CD4-positive, CD25-positive, alpha-beta regulatory T cell (primary cell): ENCODE measurements around the gene SLC9A9. TPM values are rescaled to one million over a fixed set of nuclear protein-coding genes. Genes with fewer than 3 reads are reported as not detected.

Experiments
- ATAC-seq, 2 donors: fragments of 150-1000 bp; cut with Tn5 transposase; one replicate each; pipeline ENCODE4 v1.10.0; 2021; ENCODE audit warnings: low read depth in 2 of 2, moderate number of reproducible peaks in 2 of 2, moderate library complexity in 1 of 2
- DNase-seq, 3 donors: peaks; one replicate each; pipeline versions ENCODE4 v3.0.0 to v3.0.0-alpha.2; 2012 to 2022; ENCODE audit warnings: mixed read lengths in 1 of 3
- H3K27ac ChIP-seq: one replicate; pipeline ENCODE4 v1.7.0; 2013; ENCODE audit warnings: mild to moderate bottlenecking, low read length; ENCODE audit not compliant: insufficient read depth, poor library complexity, severe bottlenecking
- H3K27me3 ChIP-seq: one replicate; pipeline ENCODE4 v1.7.0; 2013; ENCODE audit warnings: low read length; ENCODE audit not compliant: control insufficient read depth, insufficient read depth
- H3K36me3 ChIP-seq: one replicate; pipeline ENCODE4 v1.7.0; 2013; ENCODE audit warnings: mild to moderate bottlenecking, low read length, moderate library complexity; ENCODE audit not compliant: control insufficient read depth, insufficient read depth
- H3K4me1 ChIP-seq: 2 replicates; pipeline ENCODE4 v1.7.0; 2013; ENCODE audit warnings: mild to moderate bottlenecking, low read length; ENCODE audit not compliant: insufficient read depth, control insufficient read depth, poor library complexity, severe bottlenecking
- H3K4me3 ChIP-seq: one replicate; pipeline ENCODE4 v1.7.0; 2013; ENCODE audit warnings: low read depth, mild to moderate bottlenecking, low read length, moderate library complexity
- H3K9me3 ChIP-seq, 2 experiments: 1 replicate in 1 of 2; 2 replicates in 1 of 2; pipeline ENCODE4 v1.7.0; 2013; ENCODE audit warnings: low read length in 2 of 2, mild to moderate bottlenecking in 1 of 2, moderate library complexity in 1 of 2; ENCODE audit not compliant: control insufficient read depth in 2 of 2
- H3K27ac Mint-ChIP-seq, 3 donors: one replicate each; pipeline ENCODE4 v1.8.0; 2020 to 2022; ENCODE audit warnings: mild to moderate bottlenecking in 3 of 3, mixed read lengths in 3 of 3, moderate library complexity in 2 of 3
- H3K27me3 Mint-ChIP-seq: one replicate; pipeline ENCODE4 v1.8.0; 2022; ENCODE audit warnings: mild to moderate bottlenecking, mixed read lengths
- H3K36me3 Mint-ChIP-seq: one replicate; pipeline ENCODE4 v1.8.0; 2020; ENCODE audit warnings: mixed read lengths
- H3K4me1 Mint-ChIP-seq, 4 donors: one replicate each; pipeline ENCODE4 v1.8.0; 2020 to 2022; ENCODE audit warnings: mixed read lengths in 4 of 4, mild to moderate bottlenecking in 1 of 4
- H3K4me3 Mint-ChIP-seq, 4 donors: one replicate each; pipeline ENCODE4 v1.8.0; 2020 to 2022; ENCODE audit warnings: mild to moderate bottlenecking in 4 of 4, mixed read lengths in 4 of 4, moderate library complexity in 3 of 4
- H3K9me3 Mint-ChIP-seq, 7 donors: one replicate each; pipeline ENCODE4 v1.8.0; 2020 to 2022; ENCODE audit warnings: mixed read lengths in 7 of 7, mild to moderate bottlenecking in 3 of 7, moderate library complexity in 2 of 7
- polyA plus RNA-seq, 4 donors: library from polyadenylated mRNA; unstranded; fragments of 300-500 nt; fragmentation: Illumina TruSeq; gene quantifications; one replicate each; pipeline ENCODE4 v1.2.3, GENCODE V29; 2021
- total RNA-seq: library from RNA; stranded (reverse); gene quantifications from one replicate; pipeline ENCODE4 v1.2.3, GENCODE V29; 2022

SLC9A9 gene
- total and polyA plus RNA-seq, 5 donors from 2014 or later = 31.7 to 49.3 (median 46.4) TPM

- H3K36me3 Mint-ChIP-seq = peaks cover 24% of the 10 kb centered on the region
- Histone ChIP-seq H3K4me1 (no peaks in the 10 kb centered on the region), H3K36me3 (peaks cover 9% of the 10 kb centered on the region), H3K27ac (no peak overlapping the region), H3K27me3 (no peaks in the 10 kb centered on the region), H3K9me3 (no peaks in the 10 kb centered on the region), H3K4me3 (no peak overlapping the region)
- no peak overlapping the region for H3K4me3 Mint-ChIP-seq
- no peak for ATAC-seq
- H3K27ac Mint-ChIP-seq = no peak overlapping the region
- no peaks in the 10 kb centered on the region for H3K4me1 Mint-ChIP-seq
- H3K27me3 Mint-ChIP-seq = no peaks in the 10 kb centered on the region
- no peaks in the 10 kb centered on the region for H3K9me3 Mint-ChIP-seq
- no peak for DNase-seq
These were observed 368.5 kb downstream of the SLC9A9 start for GRCh38 chr3:143479727-143480126.

GRCh38 chr3:143478115-143478693, 370.1 kb downstream of the SLC9A9 start:
- Histone ChIP-seq H3K9me3 (no peaks in the 10 kb centered on the region), H3K27ac (no peak overlapping the region), H3K36me3 (peaks cover 9% of the 10 kb centered on the region), H3K4me1 (no peaks in the 10 kb centered on the region), H3K27me3 (no peaks in the 10 kb centered on the region), H3K4me3 (no peak overlapping the region)
- Mint-ChIP-seq H3K27ac (peak overlapping the region in 1 of 3 donors; percentile 3), H3K4me1 (no peaks in the 10 kb centered on the region), H3K9me3 (no peaks in the 10 kb centered on the region), H3K36me3 (peaks cover 19% of the 10 kb centered on the region), H3K27me3 (no peaks in the 10 kb centered on the region), H3K4me3 (no peak overlapping the region)
- DNase-seq (no peak), ATAC-seq (no peak)

GRCh38 chr3:143476965-143477640, 371.2 kb downstream of the SLC9A9 start:
- Mint-ChIP-seq H3K4me1 (no peaks in the 10 kb centered on the region), H3K36me3 (peaks cover 18% of the 10 kb centered on the region), H3K4me3 (no peak overlapping the region), H3K27ac (no peak overlapping the region), H3K27me3 (no peaks in the 10 kb centered on the region), H3K9me3 (no peaks in the 10 kb centered on the region)
- H3K36me3 ChIP-seq = peaks cover 9% of the 10 kb centered on the region
- no peak overlapping the region for H3K27ac ChIP-seq
- no peak for DNase-seq
- no peak for ATAC-seq
- H3K9me3 ChIP-seq = no peaks in the 10 kb centered on the region
- no peak overlapping the region for H3K4me3 ChIP-seq
- H3K27me3 ChIP-seq = no peaks in the 10 kb centered on the region
- no peaks in the 10 kb centered on the region for H3K4me1 ChIP-seq

- no peak overlapping the region for H3K27ac Mint-ChIP-seq
- H3K4me3 ChIP-seq = no peak overlapping the region
- H3K36me3 Mint-ChIP-seq = peaks cover 10% of the 10 kb centered on the region
- H3K9me3 ChIP-seq = no peaks in the 10 kb centered on the region
- no peak overlapping the region for H3K4me3 Mint-ChIP-seq
- no peaks in the 10 kb centered on the region for H3K27me3 Mint-ChIP-seq
- peaks cover 9% of the 10 kb centered on the region for H3K36me3 ChIP-seq
- ATAC-seq = no peak
- H3K27me3 ChIP-seq = no peaks in the 10 kb centered on the region
- peaks cover 6% of the 10 kb centered on the region for H3K4me1 ChIP-seq
- no peaks in the 10 kb centered on the region for H3K9me3 Mint-ChIP-seq
- no peak overlapping the region for H3K27ac ChIP-seq
- H3K4me1 Mint-ChIP-seq = peaks cover 0 to 5% (median 2%) of the 10 kb centered on the region in 4 donors
- no peak for DNase-seq
These were observed 372.3 kb downstream of the SLC9A9 start for GRCh38 chr3:143475981-143476380.

- Histone ChIP-seq H3K4me1 (peaks cover 6% of the 10 kb centered on the region), H3K36me3 (no peaks in the 10 kb centered on the region), H3K9me3 (no peaks in the 10 kb centered on the region), H3K4me3 (no peak overlapping the region), H3K27me3 (no peaks in the 10 kb centered on the region), H3K27ac (no peak overlapping the region)
- H3K27ac Mint-ChIP-seq = no peak overlapping the region
- no peak for DNase-seq
- no peak for ATAC-seq
- no peaks in the 10 kb centered on the region for H3K9me3 Mint-ChIP-seq
- peaks cover 5% of the 10 kb centered on the region for H3K36me3 Mint-ChIP-seq
- H3K4me3 Mint-ChIP-seq = no peak overlapping the region
- peaks cover 0 to 5% (median 2%) of the 10 kb centered on the region in 4 donors for H3K4me1 Mint-ChIP-seq
- no peaks in the 10 kb centered on the region for H3K27me3 Mint-ChIP-seq
These were observed 375.3 kb downstream of the SLC9A9 start for GRCh38 chr3:143472731-143473523.

- peaks cover 0 to 5% (median 2%) of the 10 kb centered on the region in 4 donors for H3K4me1 Mint-ChIP-seq
These were observed 376.6 kb downstream of the SLC9A9 start for GRCh38 chr3:143471705-143472104.

GRCh38 chr3:143469159-143469558, 379.1 kb downstream of the SLC9A9 start:
- Mint-ChIP-seq H3K27me3 (no peaks in the 10 kb centered on the region), H3K4me1 (peaks cover 0 to 5% (median 2%) of the 10 kb centered on the region in 4 donors), H3K27ac (no peak overlapping the region), H3K36me3 (peaks cover 25% of the 10 kb centered on the region), H3K9me3 (peaks cover 0 to 2% (median 0%) of the 10 kb centered on the region in 7 donors), H3K4me3 (no peak overlapping the region)
- H3K36me3 ChIP-seq = peaks cover 15% of the 10 kb centered on the region
- H3K27me3 ChIP-seq = no peaks in the 10 kb centered on the region
- no peak overlapping the region for H3K4me3 ChIP-seq
- H3K27ac ChIP-seq = no peak overlapping the region
- ATAC-seq (no peak), DNase-seq (no peak)
- peaks cover 6% of the 10 kb centered on the region for H3K4me1 ChIP-seq
- H3K9me3 ChIP-seq = no peaks in the 10 kb centered on the region

More at GRCh38 chr3:143471705-143472104, 376.6 kb downstream of the SLC9A9 start:
- no peaks in the 10 kb centered on the region for H3K9me3 Mint-ChIP-seq
- no peak overlapping the region for H3K4me3 Mint-ChIP-seq
- Histone ChIP-seq H3K36me3 (peaks cover 3% of the 10 kb centered on the region), H3K27me3 (no peaks in the 10 kb centered on the region), H3K9me3 (no peaks in the 10 kb centered on the region), H3K27ac (no peak overlapping the region), H3K4me3 (no peak overlapping the region), H3K4me1 (peaks cover 6% of the 10 kb centered on the region)
- no peak overlapping the region for H3K27ac Mint-ChIP-seq
- H3K36me3 Mint-ChIP-seq = peaks cover 12% of the 10 kb centered on the region
- ATAC-seq (no peak), DNase-seq (no peak)
- H3K27me3 Mint-ChIP-seq = no peaks in the 10 kb centered on the region
